IPS-NIHi11 (cell line): Measurements from ENCODE around the gene PCYT2.

Source experiments
- DNase-seq: peaks from one replicate; pipeline ENCODE4 v3.0.0; 2012; ENCODE audit warnings: mixed read lengths, low spot score

PCYT2 gene

GRCh38 chr17:81912441-81913309 is 1.5 kb upstream of the PCYT2 start:
- no peak for DNase-seq

DNA sequence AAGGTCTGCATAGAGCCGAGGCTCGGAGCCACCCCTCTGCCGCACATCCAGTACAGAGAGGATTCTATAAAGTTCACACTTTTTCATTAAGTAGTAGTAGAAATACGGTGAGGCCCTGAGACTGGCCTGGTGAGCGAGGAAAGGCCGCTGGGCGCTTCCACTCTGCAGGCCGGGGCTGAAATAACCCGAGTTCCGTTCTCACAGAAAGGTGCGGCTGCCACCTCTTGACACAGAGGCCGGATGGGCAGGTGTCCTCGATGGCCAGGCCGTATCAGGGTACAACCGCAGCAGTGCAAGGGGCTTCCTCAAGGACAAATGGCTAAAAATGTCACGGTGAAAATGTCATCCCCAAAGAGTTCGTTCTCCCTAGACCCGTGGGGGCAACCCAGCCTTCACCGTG is 770 bp upstream of the PCYT2 start:
- no peak for DNase-seq

- no peak for DNase-seq
These were observed 341 bp downstream of the PCYT2 start for GRCh38 chr17:81910840-81911276.

GRCh38 chr17:81909966-81910839 is 996 bp downstream of the PCYT2 start:
- DNase-seq = peak; percentile 46

DNA sequence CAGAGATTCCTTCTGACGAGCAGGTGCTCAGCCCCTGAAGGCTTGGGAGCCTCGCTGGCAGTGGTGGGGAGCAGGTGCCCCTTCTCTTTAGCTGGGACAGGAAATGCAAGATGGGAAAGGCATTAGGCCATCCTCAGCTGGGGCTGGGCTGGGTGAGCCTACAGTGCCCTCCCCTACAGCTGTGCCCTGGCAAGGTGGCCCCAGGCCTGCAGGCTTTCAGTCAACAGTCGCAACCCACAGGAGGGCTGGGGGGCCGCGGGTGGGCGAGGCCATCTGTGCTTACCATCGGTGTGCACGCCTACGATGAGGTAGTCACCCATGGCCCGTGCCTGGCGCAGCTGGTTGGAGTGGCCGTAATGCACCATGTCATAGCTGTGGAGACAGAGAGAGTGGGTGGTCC is 2.0 kb downstream of the PCYT2 start:
- DNase-seq = no peak

DNA sequence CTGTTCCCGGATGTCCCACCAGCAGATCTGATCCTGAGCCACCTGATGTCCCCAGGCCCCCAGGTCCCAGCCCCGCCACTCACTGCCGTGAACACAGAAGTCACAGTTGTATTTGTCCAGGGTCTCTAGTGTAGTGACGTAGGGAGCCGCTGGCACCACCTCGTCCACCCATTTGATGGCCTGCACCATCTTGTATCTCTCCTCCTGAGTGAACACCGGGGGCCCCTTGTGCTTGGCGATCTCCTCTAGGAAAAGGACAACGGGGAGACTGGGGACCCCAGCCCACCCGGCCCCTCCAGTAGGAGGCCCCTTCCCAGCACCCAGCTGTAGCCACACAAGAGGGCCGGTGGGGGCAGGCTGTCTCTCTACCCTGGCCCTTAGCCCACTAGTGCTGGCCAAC is 2.4 kb downstream of the PCYT2 start:
- no peak for DNase-seq

DNA sequence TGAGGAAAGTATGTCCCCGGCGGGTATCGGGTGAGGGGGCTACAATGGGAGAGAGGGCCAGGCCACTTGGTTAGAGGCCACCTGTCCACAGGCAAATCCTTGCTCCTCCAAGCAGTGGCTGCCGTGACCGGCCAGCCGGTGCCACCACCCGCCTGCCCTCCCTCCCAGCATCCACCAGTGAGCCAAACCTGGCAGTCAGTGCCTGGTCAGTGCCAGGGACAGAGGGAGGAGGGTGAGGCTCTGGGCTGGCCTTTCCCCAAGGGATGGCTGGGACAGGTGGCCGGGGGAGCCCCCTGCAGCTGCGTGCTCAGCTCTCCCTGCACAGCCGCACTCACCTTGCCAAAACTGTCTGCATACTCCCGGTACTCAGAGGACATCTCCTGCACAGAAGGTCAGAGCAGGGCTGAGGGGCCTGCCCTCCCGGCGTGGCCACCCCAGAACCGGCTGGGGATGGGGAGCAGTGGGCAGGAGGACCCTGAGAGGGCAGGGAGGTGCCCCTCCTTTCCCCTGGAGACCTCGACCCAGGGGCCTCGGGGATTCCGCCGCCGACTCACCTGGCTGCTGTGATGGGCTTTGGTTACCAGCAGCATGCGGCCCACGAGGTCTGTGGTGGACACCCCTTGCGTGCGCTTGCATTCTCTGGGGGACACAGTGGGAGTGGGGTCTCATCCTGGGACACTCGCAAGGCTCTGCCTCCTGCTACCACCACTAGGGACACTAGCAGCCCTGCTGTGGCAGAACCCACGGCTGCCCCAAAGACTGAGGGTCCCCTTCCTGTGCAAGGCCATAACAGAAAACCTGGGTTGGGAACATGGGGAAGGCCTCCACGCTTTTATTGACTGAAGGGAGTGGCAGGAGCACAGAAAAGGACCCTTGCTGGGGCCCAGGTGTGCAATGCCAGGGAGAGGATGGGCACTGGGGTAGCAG is 3.7 kb downstream of the PCYT2 start:
- DNase-seq = no peak

GRCh38 chr17:81906476-81907218 is 4.6 kb downstream of the PCYT2 start:
- DNase-seq = no peak

DNA sequence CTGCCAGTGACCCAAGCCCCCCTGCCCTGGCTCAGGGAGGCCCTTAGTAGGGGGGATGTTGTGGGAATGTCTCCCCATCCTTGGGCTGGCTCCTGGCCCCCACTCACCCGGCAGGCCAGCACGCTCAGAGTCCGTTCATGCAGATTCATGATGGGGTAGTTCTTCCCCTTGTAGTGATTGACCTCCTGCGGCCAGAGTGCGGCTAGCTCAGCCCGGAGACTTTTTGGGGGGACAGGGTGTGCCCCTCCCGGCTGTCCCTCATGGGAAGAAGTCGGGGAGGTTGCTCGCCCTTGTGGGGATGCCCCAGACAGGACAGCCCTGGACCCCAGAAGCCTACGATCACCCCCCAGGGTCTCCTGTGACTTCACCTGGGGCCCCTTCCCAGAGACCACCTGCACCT is 5.2 kb downstream of the PCYT2 start:
- no peak for DNase-seq

DNA sequence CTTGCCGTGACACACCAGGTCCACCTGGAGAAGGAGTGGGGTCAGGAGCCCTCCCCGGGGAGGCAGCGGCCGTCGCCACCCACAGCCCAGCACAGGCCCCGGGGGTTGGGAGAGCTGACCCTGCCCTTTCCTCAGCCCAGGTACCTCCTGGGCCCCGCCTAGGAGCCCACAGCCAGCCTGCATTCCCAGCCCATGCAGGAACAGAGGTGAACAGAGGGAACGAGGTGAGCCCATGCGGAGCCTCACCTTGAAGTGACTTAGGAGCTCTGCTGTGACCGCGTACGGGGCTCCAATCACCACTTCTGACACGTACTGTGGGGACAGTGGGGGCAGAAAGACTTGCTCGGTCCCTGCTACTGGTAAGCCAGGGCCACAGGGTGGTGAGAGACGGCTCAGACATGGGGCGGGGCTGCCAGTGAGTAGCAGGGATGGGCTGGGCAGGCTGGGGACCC is 5.7 kb downstream of the PCYT2 start:
- DNase-seq = no peak

DNA sequence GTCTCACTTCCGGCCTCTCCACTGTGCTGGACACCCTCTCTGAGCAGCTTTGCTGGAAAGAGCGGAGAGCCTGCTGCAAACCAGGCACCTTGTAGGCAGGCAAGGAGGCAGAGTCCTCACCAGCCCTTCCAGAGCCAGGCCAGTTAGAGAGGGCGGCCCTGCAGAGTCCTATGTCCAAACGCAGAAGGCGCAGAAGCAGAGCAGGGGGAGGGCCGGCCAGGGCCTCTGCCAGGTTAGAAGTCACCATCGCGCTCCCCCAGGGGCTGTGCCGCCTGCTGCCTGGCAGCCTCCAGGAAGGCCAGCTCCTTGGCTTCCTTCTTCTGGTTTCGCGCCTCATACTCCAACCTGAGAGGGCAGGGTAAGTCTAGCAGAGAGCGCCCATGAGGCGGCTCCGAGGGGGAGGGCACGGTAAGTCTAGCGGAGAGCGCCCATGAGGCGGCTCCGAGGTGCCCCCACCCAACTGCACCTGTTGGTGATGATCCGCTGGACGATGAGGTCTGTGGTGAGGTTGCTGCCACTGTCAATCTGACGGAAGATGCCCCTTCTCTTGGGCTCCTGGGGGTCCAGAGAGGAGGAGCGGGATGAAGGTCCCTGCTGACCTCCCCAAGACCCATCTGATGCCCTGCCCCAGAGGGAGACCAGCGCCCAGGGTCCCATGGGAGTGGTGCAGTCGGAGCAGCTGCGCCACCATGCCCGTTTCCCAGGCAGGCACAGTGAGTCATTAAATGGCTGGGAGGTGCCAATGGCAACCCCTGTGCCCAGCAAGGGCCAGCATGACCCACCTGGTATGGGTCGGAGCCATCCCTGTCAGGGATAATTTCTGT is 6.4 kb downstream of the PCYT2 start:
- no peak for DNase-seq

GRCh38 chr17:81903896-81904599 is 7.2 kb downstream of the PCYT2 start:
- no peak for DNase-seq

DNA sequence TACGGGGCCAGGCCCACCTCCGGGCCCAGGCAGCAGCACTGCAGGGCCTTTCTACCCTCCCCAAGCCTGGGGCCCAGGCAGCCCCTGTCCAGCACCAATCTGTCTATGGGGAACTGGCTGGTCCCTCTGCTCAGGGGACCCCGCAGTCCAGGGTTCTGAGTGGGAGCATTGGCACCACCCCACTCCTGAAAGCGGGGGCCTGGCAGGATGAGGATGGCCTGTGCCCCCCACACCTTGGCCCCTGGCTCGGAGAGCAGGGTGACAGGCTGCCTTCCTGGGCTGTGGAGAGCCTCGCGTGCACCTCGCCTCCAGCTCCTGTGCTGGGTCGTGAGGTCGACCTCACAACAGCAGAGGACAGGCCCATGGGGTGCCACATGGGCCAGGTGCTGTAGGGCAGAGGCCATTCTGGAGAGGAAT is 7.8 kb downstream of the PCYT2 start:
- no peak for DNase-seq

DNA sequence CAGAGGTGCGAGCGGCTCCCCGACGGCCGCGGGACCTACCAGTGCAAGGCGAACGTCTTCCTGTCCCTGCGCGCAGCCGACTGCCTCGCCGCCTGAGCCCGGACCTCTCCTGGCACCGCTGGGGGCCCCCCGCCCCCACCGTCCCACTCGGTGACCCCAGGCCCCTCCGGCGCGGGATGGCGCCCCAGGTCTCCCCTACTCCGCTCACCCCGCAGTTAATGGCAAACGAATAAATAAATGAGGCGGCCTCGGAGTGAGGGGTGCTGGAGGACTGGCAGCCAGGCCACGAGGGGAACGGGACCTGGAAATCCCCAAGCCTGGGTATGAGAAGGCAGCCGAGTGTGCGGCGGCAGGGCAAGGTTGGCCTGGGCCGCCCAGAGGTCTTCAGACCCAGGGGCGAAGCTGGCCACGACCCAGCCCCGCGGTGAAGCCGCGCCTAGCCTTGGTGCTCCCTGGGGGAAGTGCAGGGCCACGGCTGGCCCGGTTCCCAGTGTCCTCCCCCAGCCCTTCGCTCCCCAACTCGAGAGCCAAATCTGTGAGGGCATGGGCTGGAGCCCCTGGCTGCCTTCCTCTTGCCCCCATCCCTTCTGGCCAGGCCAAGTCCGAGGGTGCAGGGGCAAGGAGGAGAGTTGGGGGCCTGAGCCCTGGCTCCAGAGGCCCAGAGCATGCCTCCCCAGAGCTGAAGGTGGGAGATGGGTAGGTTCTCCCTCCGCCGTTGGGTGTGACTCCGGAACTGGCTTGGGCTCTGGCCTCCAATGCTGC is 8.4 kb downstream of the PCYT2 start:
- peak; percentile 45 for DNase-seq

DNA sequence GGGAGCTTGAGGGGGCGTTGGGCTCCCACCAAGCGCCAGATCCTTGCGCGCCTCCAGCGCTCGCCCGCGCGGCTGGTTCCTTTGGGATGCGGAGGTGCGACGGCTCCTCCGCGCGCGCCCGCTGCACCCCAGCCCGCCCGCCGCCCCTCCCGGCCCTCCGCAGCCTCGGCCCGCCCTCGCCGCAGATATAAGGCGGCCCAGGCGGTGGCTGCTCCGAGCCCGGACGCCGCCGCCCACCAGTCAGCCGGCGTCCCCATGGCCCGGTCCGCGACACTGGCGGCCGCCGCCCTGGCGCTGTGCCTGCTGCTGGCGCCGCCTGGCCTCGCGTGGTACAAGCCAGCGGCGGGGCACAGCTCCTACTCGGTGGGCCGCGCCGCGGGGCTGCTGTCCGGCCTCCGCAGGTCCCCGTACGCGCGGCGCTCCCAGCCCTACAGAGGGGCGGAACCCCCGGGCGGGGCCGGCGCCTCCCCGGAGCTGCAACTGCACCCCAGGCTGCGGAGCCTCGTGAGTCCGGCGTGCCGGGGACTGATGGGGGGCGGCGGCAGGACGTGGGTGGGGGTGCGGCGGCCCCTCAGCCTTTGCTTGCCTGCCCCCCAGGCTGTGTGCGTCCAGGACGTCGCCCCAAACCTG is 9.1 kb downstream of the PCYT2 start, which contains the start of gene NPB:
Gene NPB, plus strand, starts transcription at position 216 of the 630 bp plus-strand sequence. Its CDS starts 40 bp downstream, at position 256.
- DNase-seq = peak; percentile 70

DNA sequence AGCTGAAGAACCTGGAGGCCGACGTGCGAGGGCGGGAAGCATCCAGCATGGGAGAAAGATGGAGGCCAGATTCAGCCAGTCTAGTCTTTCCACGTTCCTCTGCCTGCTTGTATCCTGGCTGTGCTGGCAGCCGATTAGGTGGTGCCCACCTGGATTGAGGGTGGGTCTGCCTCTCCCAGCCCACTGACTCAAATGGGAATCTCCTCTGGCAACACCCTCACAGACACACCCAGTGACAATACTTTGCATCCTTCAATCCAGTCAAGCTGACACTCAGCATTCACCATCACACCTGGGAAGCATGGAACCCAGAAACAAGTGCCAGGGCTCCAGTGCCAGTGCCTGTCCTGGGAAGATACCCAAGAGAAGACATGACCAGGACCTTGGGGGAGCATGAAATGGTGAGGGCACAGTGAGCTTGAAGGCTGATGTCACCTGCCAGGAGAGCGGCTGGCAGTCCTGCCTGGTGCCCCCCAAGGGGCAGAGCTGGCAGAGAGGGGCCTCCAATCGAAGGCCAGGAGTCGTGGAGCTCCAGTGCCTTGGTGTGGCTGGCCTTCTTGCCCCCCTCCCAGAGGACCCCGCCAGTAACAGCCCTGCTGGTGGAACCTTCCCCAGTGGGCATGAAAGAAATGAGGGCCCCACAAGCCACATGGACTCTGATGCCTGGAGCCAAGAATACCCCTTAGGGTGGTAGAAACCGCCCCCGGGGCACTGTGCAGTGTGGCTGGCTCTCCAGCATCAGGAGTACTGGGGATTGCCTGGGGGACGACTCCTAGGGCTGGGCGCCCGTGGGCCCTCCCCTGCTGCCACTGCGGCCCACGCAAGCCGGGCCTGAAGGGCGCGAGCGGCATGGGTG is 9.8 kb downstream of the PCYT2 start:
- DNase-seq = no peak

DNA sequence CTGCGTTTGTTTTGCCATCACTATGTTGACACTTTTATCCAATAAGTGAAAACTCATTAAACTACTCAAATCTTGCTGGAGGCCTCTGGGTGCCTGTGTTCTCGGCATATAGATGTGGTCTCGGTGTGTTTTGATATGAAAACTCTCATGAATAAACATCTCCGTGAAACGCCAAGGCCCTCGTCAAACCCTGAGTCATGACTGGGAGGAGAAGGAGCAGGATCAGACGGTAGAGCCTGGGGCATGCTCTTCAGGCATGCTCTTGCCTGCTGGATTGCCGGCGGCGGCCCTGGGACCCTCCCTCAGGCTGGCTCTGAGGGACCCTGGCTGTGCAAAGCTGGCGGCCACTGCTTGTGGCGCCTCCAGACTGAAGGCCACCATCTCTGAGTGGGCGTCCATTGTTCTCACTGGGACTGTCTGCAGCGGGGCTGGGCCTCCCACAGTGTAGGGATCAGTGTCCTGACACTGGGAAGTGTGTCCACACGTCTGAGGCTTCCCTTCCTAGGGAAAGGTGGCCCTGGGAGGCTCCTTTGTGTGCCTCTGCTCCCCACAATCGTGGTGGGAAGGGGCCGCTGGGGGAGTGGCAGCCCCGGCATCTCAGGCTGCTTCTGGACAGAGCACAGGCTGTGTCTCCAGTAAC is 10.9 kb downstream of the PCYT2 start:
- no peak for DNase-seq
